NCI-H1436 (cell line): ENCODE data around the gene CEP290.
A peak's percentile ranks its signal among the peaks of the same experiment; 100 is the strongest.
"Not testable (repeated sequence)": the region's sequence is repeated elsewhere in the genome, so short reads cannot be mapped to it uniquely, and the experiment has no call there.

Experiments
- DNase-seq: peaks from one replicate; lab custom pipeline; 2025; lab: John Stamatoyannopoulos, UW

The CEP290 gene

GRCh38 chr12:88056571-88056970, 85.3 kb downstream of the CEP290 start:
- no peak for DNase-seq

- DNase-seq: peak; percentile 7
Measured at GRCh38 chr12:88052686-88053085, 89.2 kb downstream of the CEP290 start.

- DNase-seq: no peak
Measured at GRCh38 chr12:88044035-88044434, 97.9 kb downstream of the CEP290 start.

- no peak for DNase-seq
Measured at GRCh38 chr12:88037770-88038169, 104.1 kb downstream of the CEP290 start.

GRCh38 chr12:88036353-88036965, 105.4 kb downstream of the CEP290 start:
- DNase-seq: no peak

- DNase-seq: no peak
Measured at GRCh38 chr12:88035907-88036289, 106.0 kb downstream of the CEP290 start.

- DNase-seq: peak; percentile 69
Measured at GRCh38 chr12:88035271-88035906, 106.5 kb downstream of the CEP290 start.

- DNase-seq: not testable (repeated sequence)
Measured at GRCh38 chr12:88031161-88031560, 110.7 kb downstream of the CEP290 start.

GRCh38 chr12:88029093-88029665, 112.7 kb downstream of the CEP290 start, which contains the start of gene C12orf50:
Gene C12orf50, minus strand, starts transcription at chr12:88029401. Its CDS starts 2,439 bp downstream, at chr12:88026962.
- DNase-seq: no peak

- DNase-seq: no peak
Measured at GRCh38 chr12:88026196-88026595, 115.7 kb downstream of the CEP290 start.

- DNase-seq: no peak
Measured at GRCh38 chr12:88017964-88018363, 123.9 kb downstream of the CEP290 start.

GRCh38 chr12:88015825-88016224, 126.1 kb downstream of the CEP290 start:
- DNase-seq: no peak

- DNase-seq: no peak
Measured at GRCh38 chr12:88011755-88012154, 130.1 kb downstream of the CEP290 start.

- DNase-seq: no peak
Measured at GRCh38 chr12:88006351-88006750, 135.5 kb downstream of the CEP290 start.

- DNase-seq: no peak
Measured at GRCh38 chr12:88001327-88001726, 140.6 kb downstream of the CEP290 start.
